Right lobe of liver (tissue), 6 donors: ENCODE data around the gene CASZ1. TPM values are rescaled to one million over a fixed set of nuclear protein-coding genes. Genes with fewer than 3 reads are reported as not detected.
A peak's percentile ranks its signal among the peaks of the same experiment; 100 is the strongest.

ENCODE experiments used
- ATAC-seq, 4 donors: fragments of 200-7000 bp; cut with Tn5 transposase; one replicate each; pipeline ENCODE4 v1.9.1; 2020; ENCODE audit warnings: mild to moderate bottlenecking in 4 of 4, moderate library complexity in 4 of 4
- DNase-seq, 3 donors: peaks; one replicate each; pipeline ENCODE4 v3.0.0-alpha.2; 2020
- H3K27ac ChIP-seq, 3 donors: fragments of 200-600 bp; one replicate each; pipeline ENCODE4 v1.8.0; 2022
- H3K27me3 ChIP-seq, 2 donors: fragments of 200-600 bp; one replicate each; pipeline ENCODE4 v1.8.0; 2022
- H3K36me3 ChIP-seq, 4 donors: fragments of 200-600 bp; sonication (generic) in 1 of 4; one replicate each; pipeline versions ENCODE4 v1.5.1 to v1.8.0; 2017 to 2022; ENCODE audit warnings: control low read depth in 1 of 4
- H3K4me1 ChIP-seq, 4 donors: fragments of 200-600 bp; sonication (generic) in 1 of 4; one replicate each; pipeline versions ENCODE4 v1.5.1 to v1.8.0; 2017 to 2022; ENCODE audit warnings: control low read depth in 1 of 4
- H3K4me3 ChIP-seq, 3 donors: fragments of 200-600 bp; one replicate each; pipeline ENCODE4 v1.8.0; 2022
- H3K9me3 ChIP-seq, 4 donors: fragments of 200-600 bp; sonication (generic) in 1 of 4; one replicate each; pipeline versions ENCODE4 v1.5.1 to v1.8.0; 2017 to 2022; ENCODE audit warnings: control low read depth in 1 of 4
- CTCF ChIP-seq, 4 donors: fragments of 200-600 bp in 3 of 4; fragments of 450-650 bp in 1 of 4; IDR thresholded peaks; one replicate each; pipeline versions ENCODE4 v1.5.1 to v1.8.0; 2016 to 2022; ENCODE audit warnings: antibody characterized with exemption in 4 of 4, mild to moderate bottlenecking in 2 of 4
- POLR2A ChIP-seq: fragments of 450-650 bp; IDR thresholded peaks from one replicate; pipeline ENCODE4 v1.6.1; 2017; ENCODE audit warnings: antibody characterized with exemption, mild to moderate bottlenecking
- WGBS: methylation state at CpG from one replicate; pipeline ENCODE4 v1.1.6; 2018; ENCODE audit warnings: low coverage, low lambda C conversion rate; ENCODE audit not compliant: insufficient coverage; ENCODE audit errors: missing lambda C conversion rate; 5-methylcytosine and 5-hydroxymethylcytosine counted together
- intact Hi-C, 2 donors: fragments of 100-400 bp; cut with DNase I; formaldehyde crosslinking; loops; one replicate each; pipeline versions ENCODE4 v1.11.2 to v1.14.1; 2022
- total RNA-seq, 6 experiments: library from RNA; depleted of rRNA in 2 of 6; stranded (reverse); fragments of >200 nt in 2 of 6; fragmentation: NEBNext Ultra II Directional in 3 of 6; extraction: Animal tissue kit (Norgen Biotek cat#: 25700) in 3 of 6; gene quantifications; one replicate each; pipeline versions ENCODE4 v1.1.0 to v1.2.4, GENCODE V29; 2016 to 2023
- donor health status: DM: no; HTN: yes; CAD: no.
- donor health status: DM: no; HTN: no; CAD: no.
- donor health status: DM: no; HTN: no; CAD: no.
- donor health status: DM: no; HTN: yes; CAD: no.
- donor health status: DM: no; HTN: yes; CAD: no.

Gene CASZ1
- total RNA-seq, 6 experiments from 2014 or later = 3.1 to 10.1 (median 5.3) TPM

- H3K27me3 ChIP-seq = no peaks in the 10 kb centered on the region
- H3K36me3 ChIP-seq = no peaks in the 10 kb centered on the region
- no peaks in the 10 kb centered on the region for H3K9me3 ChIP-seq
- intact Hi-C loops = no loop called here
- H3K4me1 ChIP-seq = peaks cover 0 to 19% (median 8%) of the 10 kb centered on the region in 4 donors
- no peak for TF ChIP-seq CTCF (IDR thresholded peaks at IDR 0.05)
- no peak for TF ChIP-seq POLR2A
- H3K4me3 ChIP-seq = no peak overlapping the region
- H3K27ac ChIP-seq = no peak overlapping the region
- DNase-seq = no peak
- no peak for ATAC-seq
- 44% methylated on average over 2 of the region's 6 CpGs for WGBS
Observed at GRCh38 chr1:10764296-10764798, 32.1 kb downstream of the CASZ1 start.

GRCh38 chr1:10762875-10763274 lies 33.6 kb downstream of the CASZ1 start:
- no peaks in the 10 kb centered on the region for H3K9me3 ChIP-seq
- H3K4me3 ChIP-seq = no peak overlapping the region
- no CpG with 5 or more reads among the region's 12 CpGs for WGBS
- intact Hi-C loops = no loop called here
- no peak for TF ChIP-seq POLR2A
- no peak for TF ChIP-seq CTCF (IDR thresholded peaks at IDR 0.05)
- no peaks in the 10 kb centered on the region for H3K27me3 ChIP-seq
- H3K4me1 ChIP-seq = peaks cover 0 to 19% (median 8%) of the 10 kb centered on the region in 4 donors
- H3K27ac ChIP-seq = peak overlapping the region in 1 of 3 donors; percentile 33
- H3K36me3 ChIP-seq = no peaks in the 10 kb centered on the region
- DNase-seq (no peak), ATAC-seq (no peak)

GRCh38 chr1:10762153-10762523 lies 34.3 kb downstream of the CASZ1 start:
- H3K4me3 ChIP-seq = no peak overlapping the region
- no peak for DNase-seq
- peak in 2 of 4 donors; percentile 2 to 27 for ATAC-seq
- no peaks in the 10 kb centered on the region for H3K27me3 ChIP-seq
- intact Hi-C loops = no loop called here
- TF ChIP-seq CTCF (IDR thresholded peaks at IDR 0.05) = no peak
- TF ChIP-seq POLR2A = no peak
- H3K9me3 ChIP-seq = no peaks in the 10 kb centered on the region
- H3K4me1 ChIP-seq = peaks cover 0 to 19% (median 8%) of the 10 kb centered on the region in 4 donors
- WGBS = 63% methylated on average over 4 of the region's 6 CpGs
- no peaks in the 10 kb centered on the region for H3K36me3 ChIP-seq
- peak overlapping the region in 1 of 3 donors; percentile 33 for H3K27ac ChIP-seq

GRCh38 chr1:10761503-10762152 lies 34.8 kb downstream of the CASZ1 start:
- Histone ChIP-seq H3K4me1 (peaks cover 0 to 19% (median 8%) of the 10 kb centered on the region in 4 donors), H3K9me3 (no peaks in the 10 kb centered on the region), H3K36me3 (no peaks in the 10 kb centered on the region), H3K27ac (no peak overlapping the region), H3K4me3 (no peak overlapping the region), H3K27me3 (no peaks in the 10 kb centered on the region)
- 53% methylated on average over 16 of the region's 23 CpGs for WGBS
- ATAC-seq = peak; percentile 5 to 44 (median 16)
- no peak for DNase-seq
- intact Hi-C loops = no loop called here
- TF ChIP-seq POLR2A (no peak), CTCF (IDR thresholded peaks at IDR 0.05) (no peak)
